Natural killer cell (primary cell): Measurements from ENCODE around the gene LUC7L. TPM values are rescaled to one million over a fixed set of nuclear protein-coding genes. Genes with fewer than 3 reads are reported as not detected.
"Not testable (repeated sequence)": the region's sequence is repeated elsewhere in the genome, so short reads cannot be mapped to it uniquely, and the experiment has no call there.

ENCODE experiments used
- ATAC-seq, 3 donors: fragments of 150-1000 bp in 2 of 3; fragments of 200-7000 bp in 1 of 3; cut with Tn5 transposase; 1 replicate in 1 of 3; 2 replicates in 2 of 3; pipeline ENCODE4 v1.10.0; 2021; ENCODE audit warnings: mild to moderate bottlenecking in 2 of 3, moderate library complexity in 2 of 3
- DNase-seq, 2 donors: peaks; one replicate each; pipeline versions ENCODE4 v3.0.0 to v3.0.0-alpha.2; 2013 to 2021; ENCODE audit warnings: mixed read lengths in 1 of 2
- H3K27ac ChIP-seq: one replicate; pipeline ENCODE4 v1.5.1; 2013; ENCODE audit warnings: mild to moderate bottlenecking, low read length
- H3K27me3 ChIP-seq: one replicate; pipeline ENCODE4 v1.6.1; 2013; ENCODE audit warnings: low read length; ENCODE audit not compliant: control insufficient read depth, insufficient read depth
- H3K36me3 ChIP-seq: one replicate; pipeline ENCODE4 v1.6.1; 2013; ENCODE audit warnings: low read length; ENCODE audit not compliant: control insufficient read depth, insufficient read depth
- H3K4me1 ChIP-seq: one replicate; pipeline ENCODE4 v1.6.1; 2013; ENCODE audit warnings: low read length; ENCODE audit not compliant: control insufficient read depth, insufficient read depth
- H3K4me3 ChIP-seq: one replicate; pipeline ENCODE4 v1.5.1; 2013; ENCODE audit warnings: low read length
- H3K9me3 ChIP-seq: one replicate; pipeline ENCODE4 v1.6.1; 2013; ENCODE audit warnings: low read length; ENCODE audit not compliant: control insufficient read depth, insufficient read depth
- H3K27ac Mint-ChIP-seq, 2 donors: one replicate each; pipeline ENCODE4 v1.8.0; 2022; ENCODE audit warnings: mild to moderate bottlenecking in 2 of 2, mixed read lengths in 2 of 2, moderate library complexity in 1 of 2
- H3K27me3 Mint-ChIP-seq, 2 donors: one replicate each; pipeline ENCODE4 v1.8.0; 2022; ENCODE audit warnings: low read depth in 2 of 2, mixed read lengths in 2 of 2
- H3K36me3 Mint-ChIP-seq: one replicate; pipeline ENCODE4 v1.8.0; 2022; ENCODE audit warnings: mixed read lengths
- H3K4me1 Mint-ChIP-seq, 2 donors: one replicate each; pipeline ENCODE4 v1.8.0; 2022; ENCODE audit warnings: mixed read lengths in 2 of 2
- H3K4me3 Mint-ChIP-seq: one replicate; pipeline ENCODE4 v1.8.0; 2022; ENCODE audit warnings: mild to moderate bottlenecking, moderate library complexity, mixed read lengths
- H3K9me3 Mint-ChIP-seq, 2 donors: one replicate each; pipeline ENCODE4 v1.8.0; 2022; ENCODE audit warnings: mixed read lengths in 2 of 2
- WGBS: methylation state at CpG from one replicate; pipeline ENCODE4 v1.1.7; 2013; ENCODE audit warnings: missing lambda C conversion rate; ENCODE audit not compliant: insufficient coverage; 5-methylcytosine and 5-hydroxymethylcytosine counted together
- intact Hi-C: fragments of 100-400 bp; cut with micrococcal nuclease; formaldehyde crosslinking; loops from one replicate; pipeline ENCODE4 v1.14.2; 2022
- total RNA-seq, 4 donors: library from RNA; stranded (reverse); fragments of 120-200 nt in 1 of 4; gene quantifications; one replicate each; pipeline versions ENCODE4 v1.2.3 to v1.2.4, GENCODE V29; 2013 to 2022
- TF ChIP-seq, protein P1 (sequence below): fragments of 200-600 bp; IDR thresholded peaks from one replicate; pipeline ENCODE4 v1.8.0; 2022; ENCODE audit warnings: antibody characterized with exemption

LUC7L gene
- total RNA-seq, 3 donors from 2014 or later (not counting 1 experiment from before 2014, with no cell fraction given), result 129 to 168 (median 153) TPM

DNA sequence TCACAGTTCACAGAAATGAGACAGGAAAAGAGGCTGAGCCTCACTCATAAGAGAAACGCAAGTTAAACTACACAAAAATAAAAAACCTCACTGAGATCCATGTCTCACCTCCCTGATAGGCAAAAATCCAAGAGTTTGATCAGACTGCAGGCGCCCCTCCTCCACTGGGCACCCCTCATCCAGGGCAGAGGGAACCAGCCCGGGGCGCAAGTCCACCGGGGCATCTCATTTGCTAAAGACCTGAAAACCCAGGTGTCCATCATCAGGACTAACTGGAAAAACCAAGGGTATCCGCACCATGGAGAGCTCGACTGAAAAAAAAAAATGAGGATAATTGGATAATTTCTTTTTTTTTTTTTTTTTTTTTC lies 74.2 kb downstream of the LUC7L start:
- H3K4me3 ChIP-seq, result no peak overlapping the region
- H3K27ac Mint-ChIP-seq, result peak overlapping the region in 1 of 2 donors; percentile 27

DNA sequence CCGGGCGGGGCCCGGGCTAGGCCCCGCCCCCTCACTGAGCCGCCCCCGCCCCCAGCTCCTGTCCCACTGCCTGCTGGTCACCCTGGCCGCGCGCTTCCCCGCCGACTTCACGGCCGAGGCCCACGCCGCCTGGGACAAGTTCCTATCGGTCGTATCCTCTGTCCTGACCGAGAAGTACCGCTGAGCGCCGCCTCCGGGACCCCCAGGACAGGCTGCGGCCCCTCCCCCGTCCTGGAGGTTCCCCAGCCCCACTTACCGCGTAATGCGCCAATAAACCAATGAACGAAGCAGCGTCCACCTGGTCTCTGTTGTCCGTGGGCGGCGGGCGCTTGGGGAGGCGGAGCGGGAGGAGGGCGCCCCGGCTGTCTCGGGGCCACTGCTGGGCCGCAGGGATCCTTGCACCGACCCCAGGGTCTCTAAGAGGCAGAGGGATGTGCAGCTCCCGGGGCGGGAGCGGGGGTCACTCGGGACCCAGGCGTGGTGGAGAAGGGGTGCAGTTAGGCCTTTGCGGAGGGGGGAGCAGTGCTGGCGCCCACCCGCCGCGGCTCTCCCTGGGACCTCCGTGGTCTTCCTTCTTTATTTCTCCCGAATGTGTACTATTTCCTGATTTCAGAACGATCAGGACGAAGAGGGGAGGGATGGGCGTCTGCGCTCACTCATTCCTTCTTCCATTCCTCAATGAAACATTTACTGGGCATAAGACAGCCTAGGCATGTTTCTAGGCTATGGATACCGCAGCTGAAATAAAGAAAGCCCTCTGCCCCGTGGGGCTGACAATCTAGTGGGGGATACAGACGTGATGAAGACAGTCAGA lies 74.8 kb downstream of the LUC7L start:
- intact Hi-C loops, result no loop called here
- WGBS, result 2% methylated on average over 53 of the region's 59 CpGs

More for the DNA sequence above, 74.2 kb downstream of the LUC7L start:
- H3K9me3 Mint-ChIP-seq, result no peaks in the 10 kb centered on the region
- no peaks in the 10 kb centered on the region for H3K36me3 Mint-ChIP-seq
- Histone ChIP-seq H3K9me3 (no peaks in the 10 kb centered on the region), H3K4me1 (peaks cover 11% of the 10 kb centered on the region), H3K27me3 (peaks cover 8% of the 10 kb centered on the region), H3K27ac (no peak overlapping the region), H3K36me3 (no peaks in the 10 kb centered on the region)
- TF ChIP-seq, protein P1, sequence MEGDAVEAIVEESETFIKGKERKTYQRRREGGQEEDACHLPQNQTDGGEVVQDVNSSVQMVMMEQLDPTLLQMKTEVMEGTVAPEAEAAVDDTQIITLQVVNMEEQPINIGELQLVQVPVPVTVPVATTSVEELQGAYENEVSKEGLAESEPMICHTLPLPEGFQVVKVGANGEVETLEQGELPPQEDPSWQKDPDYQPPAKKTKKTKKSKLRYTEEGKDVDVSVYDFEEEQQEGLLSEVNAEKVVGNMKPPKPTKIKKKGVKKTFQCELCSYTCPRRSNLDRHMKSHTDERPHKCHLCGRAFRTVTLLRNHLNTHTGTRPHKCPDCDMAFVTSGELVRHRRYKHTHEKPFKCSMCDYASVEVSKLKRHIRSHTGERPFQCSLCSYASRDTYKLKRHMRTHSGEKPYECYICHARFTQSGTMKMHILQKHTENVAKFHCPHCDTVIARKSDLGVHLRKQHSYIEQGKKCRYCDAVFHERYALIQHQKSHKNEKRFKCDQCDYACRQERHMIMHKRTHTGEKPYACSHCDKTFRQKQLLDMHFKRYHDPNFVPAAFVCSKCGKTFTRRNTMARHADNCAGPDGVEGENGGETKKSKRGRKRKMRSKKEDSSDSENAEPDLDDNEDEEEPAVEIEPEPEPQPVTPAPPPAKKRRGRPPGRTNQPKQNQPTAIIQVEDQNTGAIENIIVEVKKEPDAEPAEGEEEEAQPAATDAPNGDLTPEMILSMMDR, result no peak
- H3K4me3 Mint-ChIP-seq, result peak overlapping the region; percentile 84
- DNase-seq (no peak), ATAC-seq (no peak)
- 78% methylated on average over 7 of the region's 7 CpGs for WGBS
- intact Hi-C loops, result no loop called here
- peaks cover 10% of the 10 kb centered on the region in 2 donors for H3K4me1 Mint-ChIP-seq
- H3K27me3 Mint-ChIP-seq, result peaks cover 10 to 25% of the 10 kb centered on the region in 2 donors

DNA sequence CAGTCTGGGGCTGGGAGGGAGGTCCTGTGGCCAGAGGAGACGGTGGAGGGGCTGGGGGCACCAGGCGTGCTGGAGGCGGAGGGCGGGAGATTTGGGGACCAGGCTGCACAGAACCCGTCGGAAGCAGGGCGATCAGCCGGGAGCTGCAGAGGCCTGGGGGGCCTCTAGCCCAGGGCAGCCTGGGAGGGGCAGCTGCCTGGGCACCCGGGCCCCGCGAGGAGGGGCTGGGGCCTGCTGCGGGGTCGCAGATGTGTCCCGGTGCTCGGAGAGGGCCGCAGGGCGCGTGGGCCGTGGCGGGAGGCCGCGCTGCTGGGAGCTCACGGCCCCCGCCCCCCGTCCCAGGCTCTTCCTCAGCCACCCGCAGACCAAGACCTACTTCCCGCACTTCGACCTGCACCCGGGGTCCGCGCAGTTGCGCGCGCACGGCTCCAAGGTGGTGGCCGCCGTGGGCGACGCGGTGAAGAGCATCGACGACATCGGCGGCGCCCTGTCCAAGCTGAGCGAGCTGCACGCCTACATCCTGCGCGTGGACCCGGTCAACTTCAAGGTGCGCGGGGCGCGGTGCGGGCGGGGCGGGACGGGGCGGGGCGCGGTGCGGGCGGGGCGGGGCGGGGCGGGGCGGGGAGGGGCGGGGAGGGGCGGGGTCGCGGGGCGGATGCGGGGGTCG lies 75.6 kb downstream of the LUC7L start:
- peaks cover 10% of the 10 kb centered on the region in 2 donors for H3K4me1 Mint-ChIP-seq
- intact Hi-C loops, H3K4me3 Mint-ChIP-seq, H3K36me3 Mint-ChIP-seq, H3K27ac Mint-ChIP-seq, H3K9me3 ChIP-seq, DNase-seq, H3K4me3 ChIP-seq, H3K9me3 Mint-ChIP-seq, H3K27ac ChIP-seq, H3K27me3 ChIP-seq, H3K36me3 ChIP-seq: not testable (repeated sequence)
- H3K27me3 Mint-ChIP-seq, result peaks cover 0 to 19% of the 10 kb centered on the region in 2 donors
- WGBS, result no CpG with 5 or more reads among the region's 74 CpGs
- H3K4me1 ChIP-seq, result peaks cover 11% of the 10 kb centered on the region
- ATAC-seq, result peak in 2 of 3 donors; percentile 56 to 61

More for the DNA sequence above, 74.8 kb downstream of the LUC7L start:
- Histone ChIP-seq H3K27me3 (peaks cover 8% of the 10 kb centered on the region), H3K4me3 (peak overlapping the region; percentile 28), H3K4me1 (peaks cover 11% of the 10 kb centered on the region), H3K27ac (no peak overlapping the region), H3K9me3 (no peaks in the 10 kb centered on the region), H3K36me3 (no peaks in the 10 kb centered on the region)
- Mint-ChIP-seq H3K27me3 (peaks cover 6 to 22% of the 10 kb centered on the region in 2 donors), H3K27ac (peak overlapping the region in 1 of 2 donors; percentile 27), H3K9me3 (no peaks in the 10 kb centered on the region), H3K4me1 (peaks cover 10% of the 10 kb centered on the region in 2 donors), H3K36me3 (no peaks in the 10 kb centered on the region), H3K4me3 (peak overlapping the region; percentile 84)
- ATAC-seq, result peak in 2 of 3 donors; percentile 61 to 63
- TF ChIP-seq, protein P1, result no peak
- peak in 1 of 2 donors; percentile 26 for DNase-seq

DNA sequence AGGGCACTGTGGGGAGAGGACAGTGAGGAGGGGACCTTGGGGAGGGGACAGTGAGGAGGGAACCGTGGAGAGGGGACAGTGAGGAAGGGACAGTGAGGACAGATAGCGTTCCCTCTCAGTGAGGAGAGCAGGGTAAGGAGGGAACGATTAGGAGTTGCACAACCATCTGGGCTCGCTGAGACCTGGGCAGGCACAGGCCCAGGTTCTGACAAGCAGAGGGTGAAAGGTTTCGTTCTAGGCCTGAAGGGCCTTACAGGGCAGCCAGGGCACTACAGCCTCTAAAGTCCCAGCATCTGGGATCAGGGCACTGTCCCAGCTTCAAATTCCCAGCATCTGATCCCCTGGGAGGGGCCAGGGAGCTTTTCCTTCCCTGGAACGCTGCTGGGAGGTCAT lies 76.1 kb downstream of the LUC7L start:
- H3K36me3 ChIP-seq, H3K4me3 Mint-ChIP-seq, H3K4me3 ChIP-seq, H3K9me3 Mint-ChIP-seq, H3K27ac Mint-ChIP-seq, H3K36me3 Mint-ChIP-seq, DNase-seq, H3K27ac ChIP-seq, intact Hi-C loops, H3K9me3 ChIP-seq, H3K27me3 ChIP-seq: not testable (repeated sequence)
- Mint-ChIP-seq H3K4me1 (peaks cover 10% of the 10 kb centered on the region in 2 donors), H3K27me3 (peaks cover 0 to 16% of the 10 kb centered on the region in 2 donors)
- WGBS, result 87% methylated on average over 2 of the region's 6 CpGs
- peaks cover 11% of the 10 kb centered on the region for H3K4me1 ChIP-seq
- peak in 2 of 3 donors; percentile 25 to 27 for ATAC-seq
